Ovary (tissue), 3 donors: ENCODE measurements around the gene FKBP2.

Experiments
- EP300 ChIP-seq: sonication (generic); formaldehyde crosslinking; IDR thresholded peaks from one replicate; pipeline ENCODE4 v1.6.1; 2017; ENCODE audit warnings: antibody characterized with exemption
- POLR2A ChIP-seq: fragments of 450-650 bp; IDR thresholded peaks from one replicate; pipeline ENCODE4 v1.6.1; 2017; ENCODE audit warnings: antibody characterized with exemption, mild to moderate bottlenecking, moderate library complexity
- TF ChIP-seq, protein P1 (sequence below), 3 donors: fragments of 450-650 bp in 2 of 3; fragments of 200-600 bp in 1 of 3; IDR thresholded peaks; one replicate each; pipeline versions ENCODE4 v1.5.1 to v1.8.0; 2016 to 2022; ENCODE audit warnings: antibody characterized with exemption in 3 of 3, mild to moderate bottlenecking in 1 of 3
- donor health status: DM: no; HTN: no; CAD: no.

- TF ChIP-seq, protein P1, sequence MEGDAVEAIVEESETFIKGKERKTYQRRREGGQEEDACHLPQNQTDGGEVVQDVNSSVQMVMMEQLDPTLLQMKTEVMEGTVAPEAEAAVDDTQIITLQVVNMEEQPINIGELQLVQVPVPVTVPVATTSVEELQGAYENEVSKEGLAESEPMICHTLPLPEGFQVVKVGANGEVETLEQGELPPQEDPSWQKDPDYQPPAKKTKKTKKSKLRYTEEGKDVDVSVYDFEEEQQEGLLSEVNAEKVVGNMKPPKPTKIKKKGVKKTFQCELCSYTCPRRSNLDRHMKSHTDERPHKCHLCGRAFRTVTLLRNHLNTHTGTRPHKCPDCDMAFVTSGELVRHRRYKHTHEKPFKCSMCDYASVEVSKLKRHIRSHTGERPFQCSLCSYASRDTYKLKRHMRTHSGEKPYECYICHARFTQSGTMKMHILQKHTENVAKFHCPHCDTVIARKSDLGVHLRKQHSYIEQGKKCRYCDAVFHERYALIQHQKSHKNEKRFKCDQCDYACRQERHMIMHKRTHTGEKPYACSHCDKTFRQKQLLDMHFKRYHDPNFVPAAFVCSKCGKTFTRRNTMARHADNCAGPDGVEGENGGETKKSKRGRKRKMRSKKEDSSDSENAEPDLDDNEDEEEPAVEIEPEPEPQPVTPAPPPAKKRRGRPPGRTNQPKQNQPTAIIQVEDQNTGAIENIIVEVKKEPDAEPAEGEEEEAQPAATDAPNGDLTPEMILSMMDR (IDR thresholded peaks at IDR 0.05), result no peak
- TF ChIP-seq POLR2A, result no peak
- no peak for TF ChIP-seq EP300
These were observed 17.5 kb downstream of the FKBP2 start for GRCh38 chr11:64258356-64258755.
